K562 (cell line): Measurements from ENCODE around the gene TJP3. TPM values are rescaled to one million over a fixed set of nuclear protein-coding genes. Genes with fewer than 3 reads are reported as not detected.

Experiments
- ATAC-seq: fragments of 200-7000 bp; cut with Tn5 transposase; 3 replicates; pipeline ENCODE4 v1.9.1; 2020; ENCODE audit warnings: moderate library complexity
- BruUV-seq: library from RNA; stranded (reverse); fragments of 400-500 nt; replicated peaks from 2 replicates; lab custom pipeline; 2021; lab: Mats Ljungman, UMichigan
- CTCF ChIA-PET: fragments of 300-600 bp; formaldehyde crosslinking; extraction: SDS; loops from one replicate; lab custom pipeline; 2021; ENCODE audit warnings: low intra/inter-chr PET ratio; lab: Yijun Ruan, JAX
- POLR2A ChIA-PET: fragments of 300-600, 350-650 bp; sonication (Branson Sonifier 250); formaldehyde crosslinking; extraction: SDS; loops from one replicate; lab custom pipeline; 2021; ENCODE audit warnings: antibody characterized with exemption, inconsistent platforms; lab: Yijun Ruan, JAX
- DNase-seq, 4 experiments: peaks; one replicate each; pipeline versions ENCODE4 v3.0.0 to v3.0.0-alpha.2; 2011 to 2018; ENCODE audit warnings: low spot score in 3 of 4, mixed read lengths in 3 of 4; ENCODE audit errors: extremely low read depth in 1 of 4
- FAIRE-seq: peaks from 2 replicates; lab custom pipeline; 2011; peaks lifted over from hg19 to GRCh38; lab: Jason Lieb, UNC
- H2AFZ ChIP-seq: 2 replicates; pipeline ENCODE4 v1.6.0; 2011; ENCODE audit warnings: low read depth, low read length, control low read depth, inconsistent platforms
- H3K27ac ChIP-seq: fragments of 200-600 bp; 3 replicates; pipeline ENCODE4 v1.8.0; 2011; ENCODE audit warnings: low read depth, mild to moderate bottlenecking, control low read depth, inconsistent platforms, low read length, moderate library complexity, mixed read lengths; ENCODE audit errors: extremely low read depth
- H3K27me3 ChIP-seq, 2 experiments: fragments of 300-600 bp in 1 of 2; 2 replicates in 1 of 2; 3 replicates in 1 of 2; pipeline versions ENCODE4 v1.6.0 to v1.8.0; 2011; ENCODE audit warnings: inconsistent platforms in 2 of 2, low read length in 2 of 2, mild to moderate bottlenecking in 1 of 2, mixed read lengths in 1 of 2, moderate library complexity in 1 of 2; ENCODE audit not compliant: control insufficient read depth in 2 of 2, insufficient read depth in 2 of 2
- H3K36me3 ChIP-seq: fragments of 300-600 bp; 3 replicates; pipeline ENCODE4 v1.8.0; 2011; ENCODE audit warnings: mild to moderate bottlenecking, low read length, inconsistent platforms; ENCODE audit not compliant: control insufficient read depth, insufficient read depth
- H3K4me1 ChIP-seq, 2 experiments: fragments of 200-600 bp in 1 of 2; replicated peaks in 1 of 2; 2 replicates in 1 of 2; 3 replicates in 1 of 2; pipeline versions ENCODE4 v1.5.1 to v1.8.0; 2011; ENCODE audit warnings: inconsistent platforms in 2 of 2, low read length in 2 of 2, mild to moderate bottlenecking in 1 of 2, mixed read lengths in 1 of 2, moderate library complexity in 1 of 2; ENCODE audit not compliant: control insufficient read depth in 2 of 2, insufficient read depth in 2 of 2
- H3K4me2 ChIP-seq: 2 replicates; pipeline ENCODE4 v1.6.1; 2011; ENCODE audit warnings: low read length, control low read depth, inconsistent platforms, mixed read lengths; ENCODE audit not compliant: insufficient read depth
- H3K4me3 ChIP-seq: fragments of 200-600 bp; sonication (generic), shearing (Covaris generic); 2 replicates; pipeline ENCODE4 v1.5.1; 2016; ENCODE audit warnings: control low read depth, inconsistent platforms
- H3K79me2 ChIP-seq: fragments of 200-600 bp; 3 replicates; pipeline ENCODE4 v1.8.0; 2011; ENCODE audit warnings: low read length, inconsistent platforms; ENCODE audit not compliant: control insufficient read depth, insufficient read depth
- H3K9ac ChIP-seq, 2 experiments: 2 replicates each; pipeline versions ENCODE4 v1.6.0 to v1.6.1; 2011; ENCODE audit warnings: low read depth in 2 of 2, low read length in 2 of 2, control low read depth in 1 of 2, inconsistent platforms in 1 of 2, mild to moderate bottlenecking in 1 of 2, mixed read lengths in 1 of 2; ENCODE audit not compliant: insufficient read depth in 1 of 2
- H3K9me1 ChIP-seq: one replicate; pipeline ENCODE4 v1.6.0; 2011; ENCODE audit warnings: inconsistent platforms, mild to moderate bottlenecking, low read length, moderate library complexity; ENCODE audit not compliant: control insufficient read depth, insufficient read depth
- H3K9me3 ChIP-seq: replicated peaks from 2 replicates; pipeline ENCODE4 v1.5.1; 2011; ENCODE audit warnings: low read depth, low read length, inconsistent platforms; ENCODE audit not compliant: control insufficient read depth, insufficient read depth
- H4K20me1 ChIP-seq: replicated peaks from 2 replicates; pipeline ENCODE4 v1.6.1; 2011; ENCODE audit warnings: low read length, inconsistent platforms, mixed read lengths; ENCODE audit not compliant: control insufficient read depth, insufficient read depth
- BCOR ChIP-seq: fragments of 450-650 bp; IDR thresholded peaks from 2 replicates; pipeline ENCODE4 v1.6.1; 2016
- KDM1A ChIP-seq, 2 experiments: fragments of 450-650 bp; IDR thresholded peaks; 2 replicates each; pipeline ENCODE4 v1.6.1; 2016; ENCODE audit warnings: mild to moderate bottlenecking in 2 of 2
- NONO ChIP-seq, 2 experiments: fragments of 200-400 bp in 1 of 2; fragments of 450-650 bp in 1 of 2; formaldehyde crosslinking in 1 of 2; IDR thresholded peaks; 2 replicates each; pipeline ENCODE4 v1.6.1; 2017; ENCODE audit warnings: low read depth in 2 of 2, mild to moderate bottlenecking in 2 of 2, moderate library complexity in 2 of 2, low read length in 1 of 2
- POLR2G ChIP-seq: fragments of 200-400 bp; formaldehyde crosslinking; IDR thresholded peaks from 2 replicates; pipeline ENCODE4 v1.6.1; 2017; ENCODE audit warnings: low read depth, mild to moderate bottlenecking, antibody characterized with exemption, low read length, moderate library complexity
- RBM25 ChIP-seq: fragments of 200-400 bp; formaldehyde crosslinking; IDR thresholded peaks from 2 replicates; pipeline ENCODE4 v1.6.1; 2018; ENCODE audit warnings: low read length, low read depth, moderate library complexity; ENCODE audit not compliant: severe bottlenecking
- ZFP36 ChIP-seq: fragments of 150-350 bp; IDR thresholded peaks from 2 replicates; pipeline ENCODE4 v1.6.1; 2018; ENCODE audit warnings: low read length, low read depth; ENCODE audit not compliant: partially characterized antibody
- ZNF408 ChIP-seq: fragments of 250-450 bp; sonication (Bioruptor Pico); IDR thresholded peaks from 2 replicates; pipeline ENCODE4 v1.4.0; 2020; ENCODE audit warnings: low read depth, mild to moderate bottlenecking, moderate library complexity
- WGBS: fragments of 100-300 bp; shearing (Covaris generic); methylation state at CpG from one replicate; pipeline ENCODE4 v1.1.6; 2016; ENCODE audit warnings: low coverage, mixed read lengths; ENCODE audit not compliant: insufficient coverage; ENCODE audit errors: missing lambda C conversion rate; 5-methylcytosine and 5-hydroxymethylcytosine counted together
- in situ Hi-C: fragments of 300-500 bp; cut with MboI; formaldehyde crosslinking; loops from 4 replicates; pipeline ENCODE4 v1.15.0; 2018; ENCODE audit warnings: inconsistent platforms, mixed read lengths
- intact Hi-C: fragments of 100-400 bp; cut with micrococcal nuclease; formaldehyde crosslinking; loops from 2 replicates; pipeline ENCODE4 v1.14.2; 2022
- polyA plus RNA-seq, 8 experiments: library from polyadenylated mRNA; depleted of rRNA in 4 of 8; stranded (reverse) in 5 of 8; unstranded in 3 of 8; fragments of >200 nt; fragmentation: Nextera tagmentation in 2 of 8; fragmentation: Illumina TruSeq in 1 of 8; extraction: Ambion mirVana in 2 of 8; extraction: Trizol in 1 of 8; gene quantifications; 2 replicates each; pipeline versions ENCODE4 v1.2.1 to v1.2.3, GENCODE V29; 2011 to 2014; ENCODE audit warnings: inconsistent platforms in 1 of 8, missing spikeins in 1 of 8
- total RNA-seq, 7 experiments: library from RNA; depleted of rRNA in 6 of 7; stranded (reverse); fragments of >200 nt in 6 of 7; fragmentation: Illumina TruSeq in 2 of 7; extraction: Trizol in 2 of 7; gene quantifications; 2 replicates each; pipeline versions ENCODE4 v1.2.1 to v1.2.3, GENCODE V29; 2011 to 2021; ENCODE audit warnings: low replicate concordance in 1 of 7

The TJP3 gene
- total and polyA plus RNA-seq, 9 of the 15 experiments (the other 6 are each of a cell fraction or from before 2014, with no cell fraction given): 0.11 to 2.4 (median 0.57) TPM; not detected in 1

GRCh38 chr19:3788996-3789778 lies 81.0 kb downstream of the TJP3 start (continued):
- TF ChIP-seq POLR2G: no peak

GRCh38 chr19:3790209-3790734 lies 82.1 kb downstream of the TJP3 start:
- 25% methylated on average over 6 of the region's 6 CpGs for WGBS

More at GRCh38 chr19:3790209-3790734, 82.1 kb downstream of the TJP3 start:
- no peaks in the 10 kb centered on the region for H4K20me1 ChIP-seq
- peak; percentile 47 for TF ChIP-seq ZFP36
- TF ChIP-seq BCOR: peak; percentile 61; the same call in 1 of the 2 replicates
- TF ChIP-seq NONO (IDR thresholded peaks at IDR 0.05; ENCODE audit: low read depth in 2 of 2, low read length in 1 of 2): no peak
- TF ChIP-seq KDM1A (IDR thresholded peaks at IDR 0.05): peak; percentile 37 to 57; a peak in 2 of 4 replicates
- peak; percentile 13 for TF ChIP-seq RBM25
- TF ChIP-seq ZNF408 (CRISPR knock-in tag): no peak
- no peak overlapping the region for H3K4me3 ChIP-seq
- no peak for ATAC-seq
- no peak overlapping the region for H3K4me2 ChIP-seq
- no peak for FAIRE-seq
- in situ Hi-C loops (no loop called here), intact Hi-C loops (no loop called here)
- H3K9me3 ChIP-seq: 0 out of 2 replicates have a peak, but pooled peaks cover 2% of the 10 kb centered on the region
- peaks cover 6% of the 10 kb centered on the region for H3K79me2 ChIP-seq
- no peak overlapping the region for H2AFZ ChIP-seq
- ChIA-PET CTCF (no interaction called here), POLR2A (no interaction called here)
- no peaks in the 10 kb centered on the region for H3K9me1 ChIP-seq
- H3K36me3 ChIP-seq: no peaks in the 10 kb centered on the region
- no peak overlapping the region for H3K9ac ChIP-seq
- H3K4me1 ChIP-seq: peaks cover 0 to 16% of the 10 kb centered on the region in 2 experiments; a peak in 2 of 5 replicates
- no TSS peak for BruUV-seq
- DNase-seq: no peak
- no peak overlapping the region for H3K27ac ChIP-seq
- H3K27me3 ChIP-seq: peaks cover 0 to 9% of the 10 kb centered on the region in 2 experiments; a peak in 1 of 5 replicates
